GM19193 (cell line): ENCODE results near the gene SIGLECL1.

ENCODE experiments used
- POLR2A ChIP-seq: IDR thresholded peaks from 4 replicates; pipeline ENCODE4 v1.6.1; 2011; ENCODE audit not compliant: insufficient read depth, insufficient read length; ENCODE audit errors: extremely low read depth

Gene SIGLECL1

GRCh38 chr19:51305479-51305878, 54.6 kb downstream of the SIGLECL1 start:
- TF ChIP-seq POLR2A: no peak

GRCh38 chr19:51311351-51312257, 60.7 kb downstream of the SIGLECL1 start, which contains the start of gene IGLON5:
Gene IGLON5 (plus strand): TSS chr19:51311644. CDS start chr19:51311848, 204 bp downstream.
- no peak for TF ChIP-seq POLR2A

- no peak for TF ChIP-seq POLR2A
These were observed 65.8 kb downstream of the SIGLECL1 start for GRCh38 chr19:51316688-51317087.

- no peak for TF ChIP-seq POLR2A
These were observed 66.5 kb downstream of the SIGLECL1 start for GRCh38 chr19:51317376-51317775.

GRCh38 chr19:51317968-51318367, 67.1 kb downstream of the SIGLECL1 start:
- TF ChIP-seq POLR2A: no peak
